Measurements from ENCODE around the gene GGNBP2.

Gene GGNBP2

GRCh38 chr17:36544307-36545076 is at the start of gene GGNBP2:
Gene GGNBP2 (plus strand): TSS chr17:36544919. CDS start chr17:36545725, 806 bp downstream.
- no peak for TF ChIP-seq CTCF (IDR thresholded peaks at IDR 0.05; ENCODE audit: insufficient read depth, low read length, missing control alignments)
- ChIA-PET POLR2A (interaction anchor here (1.0 to 1.4 kb wide), 3 partner anchors 10 to 47 kb away, joined by 3 to 19 read pairs (median 11); partner anchors contain the start of genes DHRS11, MYO19 and PIGW), CTCF (interaction anchor here (0.8 to 1.4 kb wide), 3 partner anchors 9 to 61 kb away, joined by 3 to 4 read pairs (median 4); partner anchors contain the start of gene PIGW)
- DNase-seq (ENCODE audit: low read depth, low spot score), result no peak
- peak within 1 kb of the TSS; percentile 99 for H3K4me3 ChIP-seq (ENCODE audit: low read depth, low read length)

GRCh38 chr17:36495076-36495578 is 49.6 kb upstream of the GGNBP2 start:
- no peak for TF ChIP-seq CTCF (IDR thresholded peaks at IDR 0.05; ENCODE audit: insufficient read depth, low read length, missing control alignments)
- no peak for DNase-seq (ENCODE audit: low read depth, low spot score)
- no peak overlapping the region for H3K4me3 ChIP-seq (ENCODE audit: low read depth, low read length)
- ChIA-PET POLR2A (no interaction called here), CTCF (interaction anchor here (0.7 to 5.7 kb wide), 3 partner anchors 9 to 12 kb away, joined by 3 to 34 read pairs (median 4); no protein-coding TSS in a partner anchor)

- no peak overlapping the region for H3K4me3 ChIP-seq (ENCODE audit: low read depth, low read length)
- ChIA-PET POLR2A (interaction anchor here (1.1 kb wide), 1 partner anchor 10 kb away, joined by 3 read pairs; the partner anchor contains the start of gene ZNHIT3), CTCF (interaction anchor here (5.7 kb wide), 1 partner anchor 13 kb away, joined by 34 read pairs; no protein-coding TSS in a partner anchor)
- no peak for TF ChIP-seq CTCF (IDR thresholded peaks at IDR 0.05; ENCODE audit: insufficient read depth, low read length, missing control alignments)
- no peak for DNase-seq (ENCODE audit: low read depth, low spot score)
Measured at GRCh38 chr17:36496018-36496789, 48.5 kb upstream of the GGNBP2 start.

- H3K4me3 ChIP-seq (ENCODE audit: low read depth, low read length), result no peak overlapping the region
- no peak for DNase-seq (ENCODE audit: low read depth, low spot score)
- ChIA-PET CTCF (interaction anchor here (1.7 kb wide), 1 partner anchor 15 kb away, joined by 5 read pairs; no protein-coding TSS in a partner anchor), POLR2A (no interaction called here)
- TF ChIP-seq CTCF (IDR thresholded peaks at IDR 0.05; ENCODE audit: insufficient read depth, low read length, missing control alignments), result no peak
Measured at GRCh38 chr17:36498155-36498554, 46.6 kb upstream of the GGNBP2 start.

- TF ChIP-seq CTCF (IDR thresholded peaks at IDR 0.05; ENCODE audit: insufficient read depth, low read length, missing control alignments), result no peak
- ChIA-PET CTCF (interaction anchor here (1.7 kb wide), 1 partner anchor 16 kb away, joined by 5 read pairs; no protein-coding TSS in a partner anchor), POLR2A (no interaction called here)
- DNase-seq (ENCODE audit: low read depth, low spot score), result no peak
- no peak overlapping the region for H3K4me3 ChIP-seq (ENCODE audit: low read depth, low read length)
Measured at GRCh38 chr17:36498560-36499300, 46.0 kb upstream of the GGNBP2 start.

Data from AG04449 (cell line).